IMR-90 (cell line): ENCODE measurements around the gene PRPF4. TPM values are rescaled to one million over a fixed set of nuclear protein-coding genes. Genes with fewer than 3 reads are reported as not detected.

ENCODE experiments used
- ATAC-seq: fragments of 200-7000 bp; cut with Tn5 transposase; 2 replicates; pipeline ENCODE4 v1.9.1; 2020; ENCODE audit warnings: low read depth, mild to moderate bottlenecking, moderate library complexity
- BruUV-seq: library from RNA; stranded (reverse); fragments of 400-500 nt; replicated peaks from 2 replicates; lab custom pipeline; 2021; lab: Mats Ljungman, UMichigan
- CTCF ChIA-PET: fragments of 300-600 bp; formaldehyde crosslinking; extraction: SDS; loops from one replicate; lab custom pipeline; 2021; ENCODE audit warnings: antibody characterized with exemption; lab: Yijun Ruan, JAX
- POLR2A ChIA-PET: fragments of 300-600 bp; sonication (Branson Sonifier 250); formaldehyde crosslinking; loops from one replicate; lab custom pipeline; 2022; ENCODE audit warnings: antibody characterized with exemption; ENCODE audit not compliant: unreplicated experiment; lab: Charles Lee
- DNase-seq: peaks from one replicate; pipeline ENCODE4 v3.0.0; 2013
- H2AFZ ChIP-seq: replicated peaks from 2 replicates; pipeline ENCODE3; 2013; ENCODE audit warnings: low read length, mild to moderate bottlenecking; ENCODE audit not compliant: poor library complexity
- H2AK5ac ChIP-seq: 2 replicates; pipeline ENCODE4 v1.6.1; 2013; ENCODE audit warnings: low read depth, low read length, inconsistent platforms
- H2AK9ac ChIP-seq: replicated peaks from 2 replicates; pipeline ENCODE3; 2013; ENCODE audit warnings: mild to moderate bottlenecking, low read depth, low read length, moderate library complexity; ENCODE audit not compliant: poor library complexity
- H2BK120ac ChIP-seq: 2 replicates; pipeline ENCODE4 v1.6.1; 2013; ENCODE audit warnings: low read depth, low read length, inconsistent platforms
- H2BK15ac ChIP-seq: 3 replicates; pipeline ENCODE4 v1.6.1; 2013; ENCODE audit warnings: low read depth, low read length, inconsistent platforms
- H2BK20ac ChIP-seq: 2 replicates; pipeline ENCODE4 v1.6.1; 2013; ENCODE audit warnings: low read depth, mild to moderate bottlenecking, inconsistent platforms, low read length, moderate library complexity
- H2BK5ac ChIP-seq: 2 replicates; pipeline ENCODE4 v1.6.1; 2013; ENCODE audit warnings: mild to moderate bottlenecking, low read depth, low read length, inconsistent platforms; ENCODE audit not compliant: poor library complexity, severe bottlenecking
- H3K14ac ChIP-seq: replicated peaks from 2 replicates; pipeline ENCODE4 v1.6.1; 2013; ENCODE audit warnings: low read depth, low read length, inconsistent platforms
- H3K18ac ChIP-seq: 2 replicates; pipeline ENCODE4 v1.6.1; 2013; ENCODE audit warnings: low read depth, low read length, control low read depth
- H3K23ac ChIP-seq: 2 replicates; pipeline ENCODE4 v1.6.1; 2013; ENCODE audit warnings: low read depth, low read length, inconsistent platforms
- H3K27ac ChIP-seq: 2 replicates; pipeline ENCODE4 v1.5.1; 2013; ENCODE audit warnings: mild to moderate bottlenecking, control low read depth, low read length; ENCODE audit not compliant: insufficient read depth
- H3K27me3 ChIP-seq: 2 replicates; pipeline ENCODE4 v1.6.1; 2013; ENCODE audit warnings: low read length; ENCODE audit not compliant: control insufficient read depth, insufficient read depth
- H3K36me3 ChIP-seq: 2 replicates; pipeline ENCODE4 v1.6.1; 2013; ENCODE audit warnings: low read length, mixed read lengths; ENCODE audit not compliant: control insufficient read depth, insufficient read depth
- H3K4ac ChIP-seq: 2 replicates; pipeline ENCODE4 v1.6.1; 2013; ENCODE audit warnings: low read depth, low read length, inconsistent platforms
- H3K4me1 ChIP-seq: 2 replicates; pipeline ENCODE4 v1.6.1; 2013; ENCODE audit warnings: low read length, mixed read lengths; ENCODE audit not compliant: control insufficient read depth, insufficient read depth
- H3K4me2 ChIP-seq: 2 replicates; pipeline ENCODE4 v1.6.1; 2013; ENCODE audit warnings: low read depth, mild to moderate bottlenecking, control low read depth, low read length, moderate library complexity
- H3K4me3 ChIP-seq: 2 replicates; pipeline ENCODE4 v1.5.1; 2013; ENCODE audit warnings: low read depth, mild to moderate bottlenecking, control low read depth, low read length, moderate library complexity; ENCODE audit not compliant: insufficient read depth
- H3K56ac ChIP-seq: 2 replicates; pipeline ENCODE4 v1.6.1; 2013; ENCODE audit warnings: low read length, inconsistent platforms; ENCODE audit not compliant: insufficient read depth; ENCODE audit errors: extremely low read depth
- H3K79me1 ChIP-seq, 2 experiments: 2 replicates each; pipeline ENCODE4 v1.6.1; 2013; ENCODE audit warnings: low read length in 2 of 2, inconsistent platforms in 1 of 2, low read depth in 1 of 2
- H3K9ac ChIP-seq: 2 replicates; pipeline ENCODE4 v1.6.1; 2013; ENCODE audit warnings: low read depth, low read length, control low read depth
- H3K9me1 ChIP-seq: 2 replicates; pipeline ENCODE4 v1.6.1; 2013; ENCODE audit warnings: low read length, inconsistent platforms; ENCODE audit not compliant: insufficient read depth
- H3K9me3 ChIP-seq: 2 replicates; pipeline ENCODE4 v1.6.1; 2013; ENCODE audit warnings: low read length; ENCODE audit not compliant: control insufficient read depth, insufficient read depth
- H4K20me1 ChIP-seq: 2 replicates; pipeline ENCODE4 v1.6.1; 2013; ENCODE audit warnings: low read length, inconsistent platforms; ENCODE audit not compliant: insufficient read depth
- H4K5ac ChIP-seq: 2 replicates; pipeline ENCODE4 v1.6.1; 2013; ENCODE audit warnings: mild to moderate bottlenecking, low read depth, low read length, control low read depth
- H4K8ac ChIP-seq, 2 experiments: 2 replicates each; pipeline ENCODE4 v1.6.1; 2013; ENCODE audit warnings: low read depth in 2 of 2, low read length in 2 of 2, control low read depth in 1 of 2, inconsistent platforms in 1 of 2
- H4K91ac ChIP-seq: 2 replicates; pipeline ENCODE4 v1.6.1; 2013; ENCODE audit warnings: low read depth, low read length, inconsistent platforms; ENCODE audit not compliant: insufficient read depth
- WGBS, 2 experiments: methylation state at CpG; one replicate each; pipeline versions ENCODE4 v1.1.5 to v1.1.7; 2013; ENCODE audit warnings: missing lambda C conversion rate in 2 of 2; ENCODE audit not compliant: insufficient read length in 1 of 2; ENCODE audit errors: extremely low coverage in 2 of 2; 5-methylcytosine and 5-hydroxymethylcytosine counted together
- dilution Hi-C: fragments of 300-500 bp; cut with HindIII; formaldehyde crosslinking; loops from one replicate; pipeline ENCODE4 v1.14.3; 2018; ENCODE audit warnings: low sequenced_read_pairs; ENCODE audit not compliant: unreplicated experiment
- in situ Hi-C: fragments of 300-500 bp; cut with MboI; formaldehyde crosslinking; loops from 3 replicates; pipeline ENCODE4 v1.14.3; 2019; ENCODE audit warnings: low sequenced_read_pairs, inconsistent platforms, mixed read lengths
- intact Hi-C: fragments of 100-400 bp; cut with micrococcal nuclease; formaldehyde crosslinking; loops from 2 replicates; pipeline ENCODE4 v1.10.0; 2022
- polyA plus RNA-seq, 3 experiments: library from polyadenylated mRNA; depleted of rRNA; stranded (reverse); fragments of >200 nt; gene quantifications; 2 replicates each; pipeline ENCODE4 v1.2.3, GENCODE V29; 2012; ENCODE audit warnings: low replicate concordance in 1 of 3
- total RNA-seq: library from RNA; depleted of rRNA; stranded (reverse); fragments of >200 nt; gene quantifications from 2 replicates; pipeline ENCODE4 v1.2.3, GENCODE V29; 2012
- TF ChIP-seq, protein P1 (sequence below): fragments of 150-350 bp; IDR thresholded peaks from 2 replicates; pipeline ENCODE4 v1.6.1; 2016; ENCODE audit warnings: low read depth, mild to moderate bottlenecking, low read length, moderate library complexity, borderline replicate concordance
- TF ChIP-seq, protein P2 (sequence below): fragments of 150-350 bp; IDR thresholded peaks from 2 replicates; pipeline ENCODE4 v1.6.1; 2017; ENCODE audit warnings: mild to moderate bottlenecking, antibody characterized with exemption, low read length, low read depth

The PRPF4 gene
- total and polyA plus RNA-seq, 2 of the 4 experiments (the other 2 are of a cell fraction), result 21.4 to 38.0 TPM

DNA sequence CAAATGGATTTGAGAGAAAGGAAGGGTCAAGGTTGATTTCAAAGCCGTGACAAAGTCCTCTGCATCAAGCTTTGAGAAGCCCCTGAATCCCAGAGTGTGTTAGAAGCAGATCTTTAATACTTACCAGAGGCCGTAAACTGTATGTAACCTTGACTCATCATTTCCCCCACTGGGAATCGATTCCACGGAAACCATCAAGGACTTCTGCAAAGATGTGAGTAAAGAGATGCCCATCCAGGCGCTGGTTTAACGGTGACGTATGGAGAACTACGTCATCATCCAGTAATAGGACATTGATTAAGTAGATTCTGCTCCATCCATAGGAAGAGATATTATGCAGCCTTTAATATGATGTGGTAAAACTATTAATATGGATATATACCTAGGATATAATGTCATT, 26.1 kb downstream of the PRPF4 start:
- H3K4me3 ChIP-seq, result no peak overlapping the region
- ATAC-seq, result no peak
- in situ Hi-C loops (loop anchor here (10.0 kb wide), 1 partner anchor 353 kb away; no protein-coding TSS in a partner anchor), dilution Hi-C loops (no loop called here), intact Hi-C loops (no loop called here)
- no peak overlapping the region for H4K5ac ChIP-seq
- no peaks in the 10 kb centered on the region for H3K9me3 ChIP-seq
- no peak overlapping the region for H3K4me2 ChIP-seq
- H3K27ac ChIP-seq, result no peak overlapping the region
- no peak overlapping the region for H3K18ac ChIP-seq
- H3K9me1 ChIP-seq, result no peaks in the 10 kb centered on the region
- H4K8ac ChIP-seq, result no peak overlapping the region
- H2BK15ac ChIP-seq, result no peak overlapping the region
- no peak overlapping the region for H2BK20ac ChIP-seq
- no peak overlapping the region for H2AK9ac ChIP-seq
- CTCF ChIA-PET, result no interaction called here
- H3K23ac ChIP-seq, result no peak overlapping the region
- no peaks in the 10 kb centered on the region for H3K36me3 ChIP-seq
- no peak overlapping the region for H3K4ac ChIP-seq
- POLR2A ChIA-PET, result no interaction called here
- no peak overlapping the region for H3K9ac ChIP-seq
- no peaks in the 10 kb centered on the region for H3K4me1 ChIP-seq
- H3K56ac ChIP-seq, result no peak overlapping the region
- no TSS peak for BruUV-seq
- peaks cover 35% of the 10 kb centered on the region for H3K27me3 ChIP-seq
- no peak overlapping the region for H2AK5ac ChIP-seq
- no peak overlapping the region for H2BK120ac ChIP-seq
- no peak overlapping the region for H2BK5ac ChIP-seq
- H2AFZ ChIP-seq, result no peak overlapping the region
- TF ChIP-seq, protein P1, sequence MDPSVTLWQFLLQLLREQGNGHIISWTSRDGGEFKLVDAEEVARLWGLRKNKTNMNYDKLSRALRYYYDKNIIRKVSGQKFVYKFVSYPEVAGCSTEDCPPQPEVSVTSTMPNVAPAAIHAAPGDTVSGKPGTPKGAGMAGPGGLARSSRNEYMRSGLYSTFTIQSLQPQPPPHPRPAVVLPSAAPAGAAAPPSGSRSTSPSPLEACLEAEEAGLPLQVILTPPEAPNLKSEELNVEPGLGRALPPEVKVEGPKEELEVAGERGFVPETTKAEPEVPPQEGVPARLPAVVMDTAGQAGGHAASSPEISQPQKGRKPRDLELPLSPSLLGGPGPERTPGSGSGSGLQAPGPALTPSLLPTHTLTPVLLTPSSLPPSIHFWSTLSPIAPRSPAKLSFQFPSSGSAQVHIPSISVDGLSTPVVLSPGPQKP, result no peak
- TF ChIP-seq, protein P2, sequence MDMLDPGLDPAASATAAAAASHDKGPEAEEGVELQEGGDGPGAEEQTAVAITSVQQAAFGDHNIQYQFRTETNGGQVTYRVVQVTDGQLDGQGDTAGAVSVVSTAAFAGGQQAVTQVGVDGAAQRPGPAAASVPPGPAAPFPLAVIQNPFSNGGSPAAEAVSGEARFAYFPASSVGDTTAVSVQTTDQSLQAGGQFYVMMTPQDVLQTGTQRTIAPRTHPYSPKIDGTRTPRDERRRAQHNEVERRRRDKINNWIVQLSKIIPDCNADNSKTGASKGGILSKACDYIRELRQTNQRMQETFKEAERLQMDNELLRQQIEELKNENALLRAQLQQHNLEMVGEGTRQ, result no peak
- H4K20me1 ChIP-seq, result no peaks in the 10 kb centered on the region
- DNase-seq, result no peak
- no peaks in the 10 kb centered on the region for H3K79me1 ChIP-seq
- 60% methylated on average over 1 of the region's 8 CpGs; no CpG with 5 or more reads in 1 of the 2 experiments for WGBS, 2 experiments
- H3K14ac ChIP-seq, result no peak overlapping the region
- no peak overlapping the region for H4K91ac ChIP-seq
